GM12801 (cell line): Measurements from ENCODE around the gene ZNF560.

Experiments
- TF ChIP-seq, protein P1 (sequence below): IDR thresholded peaks from one replicate; pipeline ENCODE4 v1.5.1; 2011; ENCODE audit warnings: control low read depth; ENCODE audit not compliant: insufficient read length; ENCODE audit errors: extremely low read depth

Gene ZNF560

DNA sequence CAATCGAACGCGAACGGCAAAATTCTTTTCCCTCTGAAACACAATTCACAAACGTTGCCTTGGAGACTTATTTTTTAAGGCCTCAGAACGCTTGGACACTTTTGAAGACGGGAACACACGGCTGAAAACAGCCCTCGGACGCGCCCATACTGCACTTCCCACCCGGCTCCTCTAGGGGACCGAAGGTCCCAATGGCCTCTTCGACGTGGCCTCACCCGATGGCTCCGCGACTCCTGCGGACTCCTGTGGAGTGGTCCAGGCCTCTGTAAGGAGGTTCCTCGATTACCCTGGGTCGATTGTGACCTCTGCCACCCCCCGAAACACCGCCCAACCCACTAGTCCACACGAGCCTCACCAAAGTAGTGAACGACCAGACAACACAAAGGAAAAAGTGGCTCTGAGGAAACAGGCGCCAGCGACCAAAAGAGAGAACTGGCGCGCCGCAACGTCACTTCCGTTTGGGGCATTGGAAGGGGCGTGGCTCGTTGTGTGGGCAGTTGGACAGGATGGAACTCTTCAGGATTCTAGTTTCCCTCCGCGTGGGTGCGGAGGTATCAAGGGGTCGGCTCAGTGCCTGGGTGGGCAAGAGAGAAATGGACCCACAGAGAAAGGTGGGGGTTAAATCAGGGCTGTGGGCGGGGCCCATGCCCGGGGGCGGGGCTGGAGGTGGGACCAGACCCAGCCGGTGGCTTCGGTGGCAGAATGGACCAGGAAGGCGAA lies at the start of gene ZNF560:
Gene ZNF560, minus strand, starts transcription at position 434 of the 720 bp plus-strand sequence. CDS start 23,303 bp downstream, outside the sequence.
- TF ChIP-seq, protein P1, sequence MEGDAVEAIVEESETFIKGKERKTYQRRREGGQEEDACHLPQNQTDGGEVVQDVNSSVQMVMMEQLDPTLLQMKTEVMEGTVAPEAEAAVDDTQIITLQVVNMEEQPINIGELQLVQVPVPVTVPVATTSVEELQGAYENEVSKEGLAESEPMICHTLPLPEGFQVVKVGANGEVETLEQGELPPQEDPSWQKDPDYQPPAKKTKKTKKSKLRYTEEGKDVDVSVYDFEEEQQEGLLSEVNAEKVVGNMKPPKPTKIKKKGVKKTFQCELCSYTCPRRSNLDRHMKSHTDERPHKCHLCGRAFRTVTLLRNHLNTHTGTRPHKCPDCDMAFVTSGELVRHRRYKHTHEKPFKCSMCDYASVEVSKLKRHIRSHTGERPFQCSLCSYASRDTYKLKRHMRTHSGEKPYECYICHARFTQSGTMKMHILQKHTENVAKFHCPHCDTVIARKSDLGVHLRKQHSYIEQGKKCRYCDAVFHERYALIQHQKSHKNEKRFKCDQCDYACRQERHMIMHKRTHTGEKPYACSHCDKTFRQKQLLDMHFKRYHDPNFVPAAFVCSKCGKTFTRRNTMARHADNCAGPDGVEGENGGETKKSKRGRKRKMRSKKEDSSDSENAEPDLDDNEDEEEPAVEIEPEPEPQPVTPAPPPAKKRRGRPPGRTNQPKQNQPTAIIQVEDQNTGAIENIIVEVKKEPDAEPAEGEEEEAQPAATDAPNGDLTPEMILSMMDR, result no peak

DNA sequence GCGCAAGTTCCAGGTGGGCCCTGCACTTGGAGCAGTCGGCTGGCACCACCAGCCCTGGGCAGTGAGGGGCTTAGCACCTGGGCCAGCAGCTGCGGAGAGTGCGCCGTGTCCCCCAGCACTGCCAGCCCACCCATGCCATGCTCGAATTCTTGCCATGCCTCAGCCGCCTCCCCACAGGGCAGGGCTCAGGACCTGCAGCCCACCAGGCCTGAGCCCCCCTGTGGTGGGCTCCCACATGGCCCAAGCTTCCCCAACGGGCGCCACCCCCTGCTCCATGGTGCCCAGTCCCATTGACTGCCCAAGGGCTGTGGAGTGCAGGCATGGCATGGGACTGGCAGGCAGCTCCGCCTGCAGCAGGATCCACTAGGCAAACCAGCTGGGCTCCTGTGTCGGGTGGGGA lies 49.5 kb upstream of the ZNF560 start:
- TF ChIP-seq, protein P1, result no peak

DNA sequence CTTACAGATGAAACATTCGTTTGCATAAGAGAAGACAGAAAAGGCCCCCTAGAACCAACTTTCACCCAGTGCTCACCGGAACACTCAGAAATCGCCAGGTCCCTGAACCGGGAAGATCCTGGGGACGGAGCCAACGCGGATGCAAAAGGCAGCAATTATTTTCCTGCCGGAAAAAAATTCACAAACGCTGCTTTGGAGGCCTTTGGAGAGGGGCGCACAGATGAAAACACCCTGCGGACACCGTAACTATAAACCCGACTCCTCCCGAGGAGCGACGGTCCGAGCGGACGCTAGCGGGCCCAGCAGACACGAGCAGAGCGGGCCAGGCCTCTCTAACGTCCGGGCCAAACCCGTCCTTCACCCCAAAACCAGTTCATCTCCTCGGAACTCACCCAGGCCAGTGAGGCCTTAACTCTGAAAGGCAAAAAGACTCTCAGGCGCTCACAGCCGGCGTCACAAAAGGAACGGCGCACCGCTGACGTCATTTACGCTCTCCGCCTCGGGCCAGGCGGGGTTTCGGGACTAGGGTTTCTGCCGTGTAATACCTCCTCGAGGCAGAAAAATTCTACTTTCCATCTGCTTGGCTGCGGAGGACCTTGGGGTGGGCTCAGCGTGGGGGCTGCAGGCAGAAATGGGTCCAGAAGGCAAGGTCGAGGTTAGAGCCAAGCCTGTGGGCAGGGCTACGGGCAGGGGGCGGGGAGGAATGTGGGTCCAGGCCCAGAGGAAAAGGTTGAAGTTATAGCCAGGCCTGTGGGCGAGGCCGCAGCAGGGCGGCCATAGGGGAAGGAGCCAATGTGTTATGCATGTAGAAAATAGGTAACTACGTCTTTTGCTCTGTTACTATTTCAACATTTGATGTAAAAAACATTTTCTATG lies 40.0 kb upstream of the ZNF560 start, which contains the start of gene ZNF426:
Gene ZNF426, minus strand, starts transcription at position 463 of the 876 bp plus-strand sequence. CDS start 2,413 bp downstream, outside the sequence.
- TF ChIP-seq, protein P1, result no peak

DNA sequence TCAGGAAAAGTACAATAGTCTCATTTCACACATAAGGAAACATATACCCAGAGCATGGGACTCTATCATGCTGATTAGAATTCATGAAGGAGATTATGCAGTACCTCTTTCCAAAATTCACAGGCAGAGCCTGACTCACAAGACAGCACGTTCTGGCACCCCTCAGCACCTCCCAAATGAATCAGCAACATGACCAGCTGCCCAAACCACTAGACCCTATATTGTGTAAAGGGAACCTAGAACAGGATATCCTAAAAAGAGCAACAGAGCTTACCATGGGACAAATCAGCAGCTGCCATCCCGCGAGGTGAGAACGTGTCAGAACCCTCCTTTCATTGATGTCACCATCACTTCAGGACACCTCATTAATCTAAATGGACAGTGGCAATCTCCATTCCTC lies 37.5 kb upstream of the ZNF560 start:
- TF ChIP-seq, protein P1, result no peak

DNA sequence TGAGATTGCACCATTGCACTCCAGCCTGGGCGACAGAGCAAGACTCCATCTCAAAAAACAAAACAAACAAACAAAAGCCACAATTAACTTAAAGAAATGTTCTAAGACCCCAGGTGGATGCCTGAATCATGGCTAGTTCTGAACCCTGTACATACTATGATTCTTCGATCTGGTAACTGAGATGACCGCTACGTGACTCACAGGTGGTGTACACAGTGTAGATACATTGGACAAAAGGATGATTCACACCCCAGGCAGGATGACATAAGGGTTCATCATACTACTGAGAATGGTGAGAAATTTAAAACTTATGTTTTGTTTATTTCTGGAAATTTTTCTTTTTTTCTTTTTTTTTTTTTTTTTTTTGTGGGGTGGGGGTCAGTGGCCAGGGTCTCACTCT lies 33.5 kb upstream of the ZNF560 start:
- TF ChIP-seq, protein P1, result no peak

DNA sequence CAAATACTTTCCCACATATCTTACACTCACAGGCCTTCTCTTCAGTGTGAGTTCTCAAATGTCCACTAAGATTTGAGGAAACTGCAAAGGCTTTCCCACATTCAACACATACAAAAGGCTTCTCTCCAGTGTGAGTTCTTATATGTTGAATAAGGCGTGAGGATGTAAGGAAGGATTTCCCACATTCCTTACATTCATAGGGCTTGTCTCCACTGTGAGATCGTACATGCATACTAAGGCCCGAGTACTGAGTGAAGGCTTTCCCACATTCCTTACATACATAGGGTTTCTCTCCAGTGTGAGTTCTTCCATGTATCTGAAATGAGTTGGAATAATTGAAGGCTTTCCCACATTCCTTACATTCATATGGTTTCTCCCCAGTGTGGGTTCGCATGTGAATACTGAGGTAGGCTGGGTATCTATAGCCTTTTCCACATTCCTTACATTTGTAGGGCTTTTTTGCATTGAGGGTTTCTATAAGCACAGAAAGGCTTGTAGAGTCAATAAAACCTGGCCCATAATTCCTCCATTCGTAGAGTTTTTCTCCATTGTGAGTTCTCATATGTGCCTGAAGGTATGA lies 30.4 kb upstream of the ZNF560 start:
- TF ChIP-seq, protein P1, result no peak

DNA sequence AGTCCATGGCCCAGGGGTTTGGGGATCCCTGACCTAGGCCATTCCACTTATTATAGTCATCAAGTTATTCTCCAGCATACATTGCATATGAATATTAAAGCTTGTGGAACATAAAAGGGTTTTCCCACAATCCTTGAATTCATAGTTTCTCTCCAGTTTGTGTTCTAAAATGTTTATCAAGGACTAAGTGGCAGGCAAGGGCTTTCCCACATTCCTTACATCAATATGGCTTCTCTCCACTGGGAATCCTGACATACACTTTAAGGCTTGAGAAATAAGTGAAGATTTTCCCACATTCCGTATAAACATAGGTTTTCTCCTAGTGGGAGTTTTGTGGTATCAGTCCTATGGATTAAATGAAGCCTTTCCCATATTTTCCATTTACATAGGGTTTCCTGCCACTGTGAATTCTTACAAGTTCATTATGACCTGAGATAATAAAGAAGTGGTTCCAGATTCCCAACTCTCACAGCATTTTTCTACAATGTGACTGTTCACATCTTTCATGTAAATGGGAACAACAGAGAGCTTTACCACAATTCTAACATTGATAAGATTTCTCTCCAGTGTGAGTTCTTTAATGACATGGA lies 25.6 kb upstream of the ZNF560 start:
- TF ChIP-seq, protein P1, result no peak
